ENCODE results near the gene PHF11.
"Not testable (repeated sequence)": the region's sequence is repeated elsewhere in the genome, so short reads cannot be mapped to it uniquely, and the experiment has no call there.

The PHF11 gene

GRCh38 chr13:49495783-49496762 lies at the start of gene PHF11:
PHF11 (plus strand) TSS chr13:49495953; CDS start chr13:49496002, 49 bp downstream.
- DNase-seq, result peak; percentile 32

GRCh38 chr13:49446473-49446872 lies 49.3 kb upstream of the PHF11 start:
- no peak for DNase-seq

- DNase-seq, result no peak
Observed at GRCh38 chr13:49448753-49449152, 47.0 kb upstream of the PHF11 start.

GRCh38 chr13:49450105-49450819 lies 45.5 kb upstream of the PHF11 start:
- DNase-seq, result no peak

GRCh38 chr13:49452725-49453457 lies 42.9 kb upstream of the PHF11 start:
- no peak for DNase-seq

GRCh38 chr13:49453465-49453864 lies 42.3 kb upstream of the PHF11 start:
- DNase-seq, result no peak

GRCh38 chr13:49454388-49455006 lies 41.3 kb upstream of the PHF11 start:
- DNase-seq, result no peak

- DNase-seq, result no peak
Observed at GRCh38 chr13:49455007-49455398, 40.8 kb upstream of the PHF11 start.

- DNase-seq, result no peak
Observed at GRCh38 chr13:49456156-49456555, 39.6 kb upstream of the PHF11 start.

GRCh38 chr13:49457221-49457620 lies 38.5 kb upstream of the PHF11 start:
- DNase-seq, result no peak

- no peak for DNase-seq
Observed at GRCh38 chr13:49459580-49459979, 36.2 kb upstream of the PHF11 start.

GRCh38 chr13:49464085-49464484 lies 31.7 kb upstream of the PHF11 start:
- no peak for DNase-seq

- no peak for DNase-seq
Observed at GRCh38 chr13:49464621-49465325, 31.0 kb upstream of the PHF11 start.

- no peak for DNase-seq
Observed at GRCh38 chr13:49466292-49466838, 29.4 kb upstream of the PHF11 start.

- no peak for DNase-seq
Observed at GRCh38 chr13:49472186-49472585, 23.6 kb upstream of the PHF11 start.

GRCh38 chr13:49476529-49476928 lies 19.2 kb upstream of the PHF11 start:
- no peak for DNase-seq

GRCh38 chr13:49481788-49482187 lies 14.0 kb upstream of the PHF11 start:
- DNase-seq, result no peak

GRCh38 chr13:49488563-49488962 lies 7.2 kb upstream of the PHF11 start:
- DNase-seq, result no peak

GRCh38 chr13:49494645-49495044 lies 1.1 kb upstream of the PHF11 start:
- DNase-seq, result no peak

GRCh38 chr13:49496837-49497236 lies 1.1 kb downstream of the PHF11 start:
- not testable (repeated sequence) for DNase-seq

GRCh38 chr13:49497272-49497671 lies 1.5 kb downstream of the PHF11 start:
- no peak for DNase-seq

- no peak for DNase-seq
Observed at GRCh38 chr13:49498206-49498605, 2.5 kb downstream of the PHF11 start.
